Head of caudate nucleus (tissue), 42 donors: ENCODE measurements around the gene TMEM30B.
A peak's percentile ranks its signal among the peaks of the same experiment; 100 is the strongest.

Experiments
- DNase-seq, 42 donors: peaks; one replicate each; pipeline versions ENCODE4 v3.0.0 to v3.0.0-alpha.2; 2020 to 2021; ENCODE audit warnings: mixed read lengths in 7 of 42
- intact Hi-C: fragments of 100-400 bp; cut with DNase I; formaldehyde crosslinking; loops from one replicate; pipeline ENCODE4 v1.15.0; 2022

The TMEM30B gene

GRCh38 chr14:61270714-61271113, 10.4 kb downstream of the TMEM30B start:
- intact Hi-C loops = no loop called here
- DNase-seq = no peak

GRCh38 chr14:61269321-61270083, 11.6 kb downstream of the TMEM30B start:
- DNase-seq = peak; percentile 19 to 87 (median 67)
- intact Hi-C loops = no loop called here

GRCh38 chr14:61268812-61269211, 12.3 kb downstream of the TMEM30B start:
- intact Hi-C loops = no loop called here

DNA sequence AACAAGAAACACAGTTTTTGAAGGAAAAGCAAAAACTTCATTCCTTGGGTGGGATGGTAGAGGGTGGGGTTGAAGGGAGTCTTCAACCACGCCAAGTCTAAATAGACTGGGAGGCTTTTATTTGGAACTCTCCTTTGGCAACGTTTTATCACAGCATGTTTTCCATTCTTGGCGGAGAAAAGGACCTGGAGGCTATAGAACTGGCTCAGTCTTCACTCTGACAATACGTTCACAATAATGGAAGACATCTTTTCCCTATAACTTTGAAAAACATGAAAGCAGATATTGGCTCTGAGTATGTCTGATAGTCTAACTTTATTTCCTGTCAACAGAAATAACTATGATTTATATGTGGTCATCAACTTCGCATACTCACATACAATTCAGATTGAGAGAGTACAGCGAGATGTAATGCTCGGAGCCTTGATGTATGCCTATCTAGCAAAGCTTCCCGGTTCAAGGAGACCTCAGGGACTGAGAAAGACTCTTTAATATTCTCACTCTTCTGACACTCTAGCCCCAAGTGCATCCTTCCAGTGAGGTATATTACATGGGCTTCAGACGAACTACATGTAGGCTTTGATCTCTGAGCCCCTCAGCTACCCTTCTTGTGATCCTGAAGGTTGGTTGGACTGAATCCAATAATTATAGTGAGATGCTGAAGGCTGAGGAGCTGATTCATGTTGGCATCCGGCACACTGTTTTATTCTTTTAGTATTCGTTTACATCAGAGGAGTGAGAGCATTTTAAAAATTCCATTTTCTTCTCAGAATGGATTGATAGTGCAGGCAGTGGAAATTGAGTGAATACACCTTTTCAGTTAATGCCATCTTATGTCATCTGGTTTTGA, 14.0 kb downstream of the TMEM30B start:
- intact Hi-C loops = no loop called here

More at GRCh38 chr14:61268812-61269211, 12.3 kb downstream of the TMEM30B start:
- DNase-seq = no peak

DNA sequence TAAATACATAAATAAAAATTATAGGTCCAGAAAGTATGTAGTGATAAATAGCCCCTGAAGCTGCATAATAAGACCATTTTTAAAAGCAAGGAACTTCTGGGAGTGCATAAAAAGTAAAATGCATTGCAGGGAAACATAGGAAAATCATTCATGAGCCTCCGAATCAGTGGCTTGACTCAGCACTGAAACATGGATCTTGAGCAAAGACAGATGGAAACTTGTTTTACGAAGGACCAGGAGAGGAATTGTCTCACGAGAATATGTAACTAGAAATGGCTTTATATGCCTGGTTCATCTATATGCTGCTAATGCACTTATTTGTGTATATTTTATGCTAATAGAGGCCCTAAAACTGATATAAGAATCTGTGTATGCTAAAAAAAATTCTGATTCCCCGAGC, 14.7 kb downstream of the TMEM30B start:
- intact Hi-C loops = no loop called here
- no peak for DNase-seq

More for the DNA sequence above, 14.0 kb downstream of the TMEM30B start:
- no peak for DNase-seq

DNA sequence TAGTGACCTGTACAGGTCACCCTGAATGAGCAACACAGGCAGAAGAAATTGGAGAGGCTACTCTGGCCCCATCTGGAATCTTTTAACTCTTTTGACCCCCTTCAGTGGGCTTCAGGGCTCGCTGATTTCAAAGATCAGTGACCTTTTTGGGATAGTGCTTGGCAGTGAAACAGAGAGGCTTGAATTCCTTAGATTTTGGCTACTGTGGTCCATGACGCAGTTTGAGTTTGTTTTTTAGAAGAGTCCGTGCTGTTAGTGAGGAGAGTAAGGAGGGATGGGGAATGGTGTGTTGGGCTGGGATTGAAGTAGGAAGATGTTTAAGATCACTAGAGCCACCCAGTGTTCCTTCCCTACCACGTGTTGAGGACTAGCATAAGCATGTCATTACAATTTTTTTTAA, 16.5 kb downstream of the TMEM30B start:
- DNase-seq = no peak
- intact Hi-C loops = no loop called here

GRCh38 chr14:61264010-61264571, 17.0 kb downstream of the TMEM30B start:
- DNase-seq = no peak
- intact Hi-C loops = no loop called here

DNA sequence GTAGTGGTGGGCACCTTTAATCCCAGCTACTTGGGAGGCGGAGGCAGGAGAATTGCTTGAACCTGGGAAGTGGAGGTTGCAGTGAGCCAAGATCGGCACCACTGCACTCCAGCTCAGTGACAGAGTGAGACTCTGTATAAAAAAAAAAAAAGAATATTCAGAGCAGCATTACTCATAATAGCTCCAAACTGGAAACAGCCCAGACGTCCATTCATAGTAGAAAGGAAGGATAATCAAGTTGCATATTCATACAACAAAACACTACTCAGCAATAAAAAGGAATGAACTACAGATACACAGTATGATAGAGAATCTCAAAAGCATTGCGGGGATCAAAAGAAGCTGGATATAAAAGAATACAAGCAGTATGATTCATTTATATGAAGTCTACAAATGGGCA, 19.1 kb downstream of the TMEM30B start:
- intact Hi-C loops = no loop called here
- DNase-seq = no peak

GRCh38 chr14:61260939-61261776, 20.0 kb downstream of the TMEM30B start:
- intact Hi-C loops = no loop called here
- no peak for DNase-seq

DNA sequence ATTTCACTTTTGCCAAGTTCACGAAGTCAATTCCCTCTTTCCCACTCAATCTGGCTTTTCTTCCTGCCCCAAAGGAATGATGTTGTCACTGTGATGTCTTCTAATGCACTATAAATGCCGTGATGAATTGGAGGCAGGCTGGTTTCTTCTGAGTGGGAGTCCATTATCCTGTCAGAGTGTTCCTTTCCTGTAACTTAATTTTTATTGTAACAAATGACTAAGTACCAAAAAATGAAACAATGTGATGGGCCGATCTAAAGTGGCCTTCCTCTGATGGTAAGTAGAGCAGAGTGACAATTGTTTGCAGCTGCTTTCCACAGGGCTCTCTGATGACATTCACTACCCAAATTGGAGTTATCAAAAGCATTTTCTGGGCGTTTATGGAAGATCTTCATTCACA, 22.2 kb downstream of the TMEM30B start:
- peak in 21 of 42 donors; percentile 9 to 77 (median 44) for DNase-seq
- intact Hi-C loops = loop anchor here (10.0 kb wide), 1 partner anchor 234 kb away; no protein-coding TSS in a partner anchor

DNA sequence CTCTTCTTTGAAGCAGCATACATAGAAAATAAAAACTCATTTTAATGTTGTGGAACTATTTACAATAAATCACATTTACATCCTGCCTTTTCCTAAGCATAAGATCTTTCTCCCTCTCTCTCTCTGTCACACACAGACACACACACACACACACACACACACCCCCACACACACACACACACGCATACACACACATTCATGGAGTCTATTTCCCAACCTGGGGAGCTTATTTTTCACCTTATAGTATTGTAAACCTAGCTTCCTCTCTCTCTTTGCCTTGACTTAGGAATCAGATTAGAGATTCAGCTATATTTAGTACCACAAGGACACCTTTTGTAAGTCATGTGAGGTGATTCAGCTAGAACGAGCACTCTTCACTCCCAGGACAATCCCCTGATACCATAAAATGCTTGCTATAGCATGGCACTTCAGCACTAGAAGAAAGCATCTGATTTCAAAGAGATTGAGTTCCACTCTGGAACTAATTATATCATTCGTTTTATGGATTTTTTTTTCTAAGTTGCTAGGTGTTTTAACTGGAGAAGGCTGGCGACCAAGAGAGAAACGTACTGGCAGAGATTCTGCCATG, 23.6 kb downstream of the TMEM30B start:
- intact Hi-C loops = loop anchor here (10.0 kb wide), 1 partner anchor 233 kb away; no protein-coding TSS in a partner anchor
- no peak for DNase-seq

GRCh38 chr14:61256826-61257468, 24.2 kb downstream of the TMEM30B start:
- intact Hi-C loops = loop anchor here (10.0 kb wide), 1 partner anchor 232 kb away; no protein-coding TSS in a partner anchor
- DNase-seq = no peak

- no peak for DNase-seq
- intact Hi-C loops = loop anchor here (10.0 kb wide), 1 partner anchor 231 kb away; no protein-coding TSS in a partner anchor
Measured at GRCh38 chr14:61255968-61256367, 25.2 kb downstream of the TMEM30B start.

DNA sequence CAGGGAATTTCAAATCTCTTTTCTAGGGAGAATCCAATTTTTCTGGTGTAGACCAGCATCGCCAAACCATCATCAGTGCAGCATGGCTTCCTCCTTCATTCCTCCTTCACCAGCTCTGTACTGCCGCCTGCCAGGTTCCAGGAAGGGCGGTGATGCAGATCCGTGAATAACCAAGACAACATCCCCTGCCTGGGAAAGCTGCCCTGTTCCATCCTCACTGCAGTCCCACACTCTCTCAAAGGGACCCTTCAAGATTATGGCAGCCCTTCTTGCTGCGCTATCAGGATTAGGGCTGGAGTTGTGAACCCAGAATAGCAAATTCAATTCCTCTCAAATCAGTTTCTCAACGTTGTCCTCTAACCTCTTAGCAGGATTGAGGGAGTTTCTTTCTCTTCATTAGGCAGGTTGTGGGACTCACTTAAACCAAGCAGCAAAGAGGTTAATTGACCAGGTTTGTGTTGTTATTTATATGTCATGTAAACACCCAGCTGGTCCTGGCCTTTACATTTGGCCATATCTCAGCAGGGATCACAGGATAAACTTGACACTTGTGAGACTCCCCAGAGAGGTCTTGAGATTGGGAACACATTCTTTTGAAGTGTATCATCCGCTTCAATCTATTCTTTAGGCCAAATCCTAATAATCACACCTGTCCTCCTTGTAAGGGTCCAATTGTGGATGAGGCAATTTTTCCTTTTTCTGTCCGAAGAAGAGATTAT, 26.2 kb downstream of the TMEM30B start:
- no peak for DNase-seq
- intact Hi-C loops = loop anchor here (10.0 kb wide), 1 partner anchor 230 kb away; no protein-coding TSS in a partner anchor

- intact Hi-C loops = loop anchor here (2.0 to 10.0 kb wide), 2 partner anchors 228 to 624 kb away; no protein-coding TSS in a partner anchor
- no peak for DNase-seq
Measured at GRCh38 chr14:61253064-61253738, 27.9 kb downstream of the TMEM30B start.

DNA sequence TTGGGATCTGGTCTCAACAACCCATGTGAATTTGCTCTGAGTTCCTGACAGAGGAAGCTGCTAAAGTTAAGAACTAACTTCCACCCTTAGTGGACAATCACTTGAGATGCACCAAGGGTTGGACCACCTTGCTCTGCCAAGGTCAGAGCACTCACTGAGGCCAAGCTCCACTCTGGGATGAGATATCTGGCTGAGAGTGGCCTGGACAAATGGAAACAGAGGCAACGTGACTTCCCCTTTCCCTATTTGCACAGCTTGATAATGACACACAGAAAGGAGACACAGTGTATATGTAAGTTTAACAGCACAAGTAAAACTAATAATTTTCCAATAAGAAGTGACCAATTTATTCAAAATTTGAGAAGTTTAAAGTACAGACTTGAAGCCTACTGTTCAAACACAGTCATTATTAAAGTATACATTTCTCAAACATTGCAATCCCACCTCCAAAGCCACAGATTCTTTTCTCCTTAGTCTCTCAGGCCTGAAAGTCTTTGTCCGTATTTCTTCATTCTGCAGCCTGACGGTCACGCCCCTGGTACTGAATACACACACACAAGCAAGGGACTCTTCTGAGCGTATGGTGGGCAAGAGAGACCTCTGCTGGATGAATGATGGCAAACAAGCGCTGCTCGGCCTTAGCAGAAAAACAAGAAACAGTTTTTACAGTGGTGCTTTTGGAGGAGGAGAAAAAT, 28.6 kb downstream of the TMEM30B start:
- intact Hi-C loops = loop anchor here (2.0 to 10.0 kb wide), 2 partner anchors 228 to 624 kb away; no protein-coding TSS in a partner anchor
- DNase-seq = peak; percentile 20 to 87 (median 74)
